ENCODE measurements around the gene PLXNA4. TPM values are rescaled to one million over a fixed set of nuclear protein-coding genes. Genes with fewer than 3 reads are reported as not detected.

PLXNA4 gene
- total RNA-seq: under 1 TPM; 0.31 to 0.66 (median 0.43) TPM

GRCh38 chr7:132575982-132576720 is at the start of gene PLXNA4:
Gene PLXNA4, minus strand, starts transcription at chr7:132576470. Its CDS starts 67,777 bp downstream, at chr7:132508693.
- H3K4me1 ChIP-seq: peaks cover 7 to 25% of the 10 kb centered on the region in 2 donors
- no peak for DNase-seq
- H3K4me3 ChIP-seq: peak within 1 kb of the TSS; percentile 52 to 60 (median 54)
- no peaks in the 10 kb centered on the region for H3K36me3 ChIP-seq
- peaks cover 16 to 36% (median 16%) of the 10 kb centered on the region in 3 donors for H3K27me3 ChIP-seq
- H3K27ac ChIP-seq: no peak within 1 kb of the TSS
- H3K9me3 ChIP-seq: no peaks in the 10 kb centered on the region
- ATAC-seq: no peak
- in situ Hi-C loops (cut with MboI; ENCODE audit: low sequenced_read_pairs in 4 of 4) (loop anchor here (5.0 to 25.0 kb wide), 6 partner anchors 251 to 889 kb away; no protein-coding TSS in a partner anchor), intact Hi-C loops (cut with DNase I; ENCODE audit: low total_unique reads) (loop anchor here (5.0 kb wide), 1 partner anchor 184 kb away; no protein-coding TSS in a partner anchor)
- TF ChIP-seq CTCF (IDR thresholded peaks at IDR 0.05 in 4 of 5, conservative IDR thresholded peaks at IDR 0.05 in 1 of 5) (no peak), POLR2A (IDR thresholded peaks at IDR 0.05) (no peak)

- no peak for ATAC-seq
- in situ Hi-C loops (cut with MboI; ENCODE audit: low sequenced_read_pairs in 4 of 4): no loop called here
- Histone ChIP-seq H3K27ac (no peak overlapping the region), H3K36me3 (no peaks in the 10 kb centered on the region), H3K27me3 (no peaks in the 10 kb centered on the region), H3K9me3 (no peaks in the 10 kb centered on the region), H3K4me3 (no peak overlapping the region), H3K4me1 (no peaks in the 10 kb centered on the region)
- DNase-seq: no peak
- intact Hi-C loops (cut with DNase I; ENCODE audit: low total_unique reads): no loop called here
- no peak for TF ChIP-seq POLR2A (IDR thresholded peaks at IDR 0.05)
- no peak for TF ChIP-seq CTCF (IDR thresholded peaks at IDR 0.05 in 4 of 5, conservative IDR thresholded peaks at IDR 0.05 in 1 of 5)
Observed at GRCh38 chr7:132625651-132626050, 49.4 kb upstream of the PLXNA4 start.

GRCh38 chr7:132622081-132622480 is 45.8 kb upstream of the PLXNA4 start:
- Histone ChIP-seq H3K4me3 (no peak overlapping the region), H3K9me3 (no peaks in the 10 kb centered on the region), H3K27me3 (no peaks in the 10 kb centered on the region), H3K36me3 (no peaks in the 10 kb centered on the region), H3K4me1 (no peaks in the 10 kb centered on the region), H3K27ac (no peak overlapping the region)
- no peak for TF ChIP-seq CTCF (IDR thresholded peaks at IDR 0.05 in 4 of 5, conservative IDR thresholded peaks at IDR 0.05 in 1 of 5)
- in situ Hi-C loops (cut with MboI; ENCODE audit: low sequenced_read_pairs in 4 of 4) (no loop called here), intact Hi-C loops (cut with DNase I; ENCODE audit: low total_unique reads) (no loop called here)
- DNase-seq (no peak), ATAC-seq (no peak)

- Histone ChIP-seq H3K4me3 (no peak overlapping the region), H3K27me3 (no peaks in the 10 kb centered on the region), H3K36me3 (no peaks in the 10 kb centered on the region), H3K9me3 (no peaks in the 10 kb centered on the region), H3K4me1 (no peaks in the 10 kb centered on the region), H3K27ac (no peak overlapping the region)
- intact Hi-C loops (cut with DNase I; ENCODE audit: low total_unique reads): no loop called here
- no peak for ATAC-seq
- no peak for DNase-seq
- no peak for TF ChIP-seq POLR2A (IDR thresholded peaks at IDR 0.05)
- no peak for TF ChIP-seq CTCF (IDR thresholded peaks at IDR 0.05 in 4 of 5, conservative IDR thresholded peaks at IDR 0.05 in 1 of 5)
- in situ Hi-C loops (cut with MboI; ENCODE audit: low sequenced_read_pairs in 4 of 4): no loop called here
Observed at GRCh38 chr7:132619967-132620366, 43.7 kb upstream of the PLXNA4 start.
